ENCODE results near the gene PTGES2.
"Not testable (repeated sequence)": the region's sequence is repeated elsewhere in the genome, so short reads cannot be mapped to it uniquely, and the experiment has no call there.

PTGES2 gene

GRCh38 chr9:128113526-128114325 lies 13.8 kb downstream of the PTGES2 start:
- no peak overlapping the region for H3K4me3 ChIP-seq (ENCODE audit: low read length)
- TF ChIP-seq ZNF274 (IDR thresholded peaks at IDR 0.05; ENCODE audit: low read depth, low read length) = no peak

- H3K4me3 ChIP-seq (ENCODE audit: low read length) = not testable (repeated sequence)
These were observed 15.8 kb downstream of the PTGES2 start for GRCh38 chr9:128111726-128112125.

- H3K4me3 ChIP-seq (ENCODE audit: low read length) = no peak overlapping the region
- TF ChIP-seq ZNF274 (IDR thresholded peaks at IDR 0.05; ENCODE audit: low read depth, low read length) = no peak
These were observed 18.3 kb downstream of the PTGES2 start for GRCh38 chr9:128109050-128109709.

GRCh38 chr9:128108269-128109049 lies 19.1 kb downstream of the PTGES2 start:
- TF ChIP-seq ZNF274 (IDR thresholded peaks at IDR 0.05; ENCODE audit: low read depth, low read length) = no peak
- no peak overlapping the region for H3K4me3 ChIP-seq (ENCODE audit: low read length)

- no peak for TF ChIP-seq ZNF274 (IDR thresholded peaks at IDR 0.05; ENCODE audit: low read depth, low read length)
- no peak overlapping the region for H3K4me3 ChIP-seq (ENCODE audit: low read length)
These were observed 19.9 kb downstream of the PTGES2 start for GRCh38 chr9:128107468-128108268.

- no peak for TF ChIP-seq ZNF274 (IDR thresholded peaks at IDR 0.05; ENCODE audit: low read depth, low read length)
- H3K4me3 ChIP-seq (ENCODE audit: low read length) = no peak overlapping the region
These were observed 20.5 kb downstream of the PTGES2 start for GRCh38 chr9:128106940-128107467.

- TF ChIP-seq ZNF274 (IDR thresholded peaks at IDR 0.05; ENCODE audit: low read depth, low read length) = no peak
- no peak overlapping the region for H3K4me3 ChIP-seq (ENCODE audit: low read length)
These were observed 21.2 kb downstream of the PTGES2 start for GRCh38 chr9:128106181-128106939.

- no peak for TF ChIP-seq ZNF274 (IDR thresholded peaks at IDR 0.05; ENCODE audit: low read depth, low read length)
- no peak overlapping the region for H3K4me3 ChIP-seq (ENCODE audit: low read length)
These were observed 21.9 kb downstream of the PTGES2 start for GRCh38 chr9:128105538-128106175.

- H3K4me3 ChIP-seq (ENCODE audit: low read length) = no peak overlapping the region
- no peak for TF ChIP-seq ZNF274 (IDR thresholded peaks at IDR 0.05; ENCODE audit: low read depth, low read length)
These were observed 23.3 kb downstream of the PTGES2 start for GRCh38 chr9:128104171-128104618.

GRCh38 chr9:128103589-128103962 lies 24.0 kb downstream of the PTGES2 start:
- no peak for TF ChIP-seq ZNF274 (IDR thresholded peaks at IDR 0.05; ENCODE audit: low read depth, low read length)
- H3K4me3 ChIP-seq (ENCODE audit: low read length) = no peak overlapping the region

GRCh38 chr9:128102861-128103588 lies 24.5 kb downstream of the PTGES2 start:
- no peak overlapping the region for H3K4me3 ChIP-seq (ENCODE audit: low read length)
- TF ChIP-seq ZNF274 (IDR thresholded peaks at IDR 0.05; ENCODE audit: low read depth, low read length) = no peak

- no peak for TF ChIP-seq ZNF274 (IDR thresholded peaks at IDR 0.05; ENCODE audit: low read depth, low read length)
- H3K4me3 ChIP-seq (ENCODE audit: low read length) = no peak overlapping the region
These were observed 25.3 kb downstream of the PTGES2 start for GRCh38 chr9:128102196-128102595.

Measured in GM08714 (cell line).